HepG2 (cell line): ENCODE data around the gene ENGASE. TPM values are rescaled to one million over a fixed set of nuclear protein-coding genes. Genes with fewer than 3 reads are reported as not detected.

Experiments
- ARHGAP35 ChIP-seq: sonication (generic); formaldehyde crosslinking; IDR thresholded peaks from 2 replicates; pipeline ENCODE4 v1.9.0; 2022; ENCODE audit warnings: mild to moderate bottlenecking, inconsistent platforms, moderate library complexity, missing genetic modification reagents, borderline replicate concordance
- ARID2 ChIP-seq: sonication (generic); formaldehyde crosslinking; IDR thresholded peaks from 2 replicates; pipeline ENCODE4 v1.8.1; 2022; ENCODE audit warnings: mild to moderate bottlenecking, missing genetic modification reagents, borderline replicate concordance
- NCOA1 ChIP-seq: sonication (generic); formaldehyde crosslinking; IDR thresholded peaks from 2 replicates; pipeline ENCODE4 v1.9.0; 2021; ENCODE audit warnings: missing genetic modification reagents
- ZIK1 ChIP-seq: sonication (generic); formaldehyde crosslinking; IDR thresholded peaks from 2 replicates; pipeline ENCODE4 v1.5.0; 2020; ENCODE audit warnings: mild to moderate bottlenecking, low read depth, missing genetic modification reagents, borderline replicate concordance
- ZNF547 ChIP-seq: sonication (generic); formaldehyde crosslinking; IDR thresholded peaks from 2 replicates; pipeline ENCODE4 v1.5.1; 2020; ENCODE audit warnings: mild to moderate bottlenecking, missing genetic modification reagents
- polyA plus RNA-seq, 8 experiments: library from polyadenylated mRNA; depleted of rRNA in 3 of 8; stranded (reverse) in 7 of 8; unstranded in 1 of 8; fragments of >200 nt; fragmentation: Illumina TruSeq in 4 of 8; extraction: Trizol in 4 of 8; gene quantifications; 2 replicates each; pipeline versions ENCODE4 v1.2.1 to v1.2.3, GENCODE V29; 2011 to 2016; ENCODE audit warnings: low read depth in 4 of 8, missing spikeins in 1 of 8, mixed read lengths in 1 of 8; ENCODE audit not compliant: insufficient read depth in 1 of 8
- total RNA-seq, 5 experiments: library from RNA; depleted of rRNA; stranded (reverse); fragments of >200 nt; fragmentation: Illumina TruSeq; extraction: Trizol; gene quantifications; 2 replicates each; pipeline ENCODE4 v1.2.3, GENCODE V29; 2016; ENCODE audit warnings: low read depth in 1 of 5
- TF ChIP-seq, protein P1 (sequence below): sonication (generic); formaldehyde crosslinking; IDR thresholded peaks from 2 replicates; pipeline ENCODE4 v1.4.0; 2020; ENCODE audit warnings: mild to moderate bottlenecking, missing genetic modification reagents, borderline replicate concordance
- TF ChIP-seq, protein P2 (sequence below): sonication (generic); formaldehyde crosslinking; IDR thresholded peaks from 2 replicates; pipeline ENCODE4 v1.4.0; 2020; ENCODE audit warnings: mild to moderate bottlenecking, missing genetic modification reagents
- TF ChIP-seq, protein P3 (sequence below): IDR thresholded peaks from 2 replicates; pipeline ENCODE4 v1.6.1; 2016; ENCODE audit warnings: missing genetic modification reagents, missing compliant biosample characterization
- TF ChIP-seq, protein P4 (sequence below): sonication (generic); formaldehyde crosslinking; IDR thresholded peaks from 2 replicates; pipeline ENCODE4 v1.5.1; 2020; ENCODE audit warnings: missing genetic modification reagents, mild to moderate bottlenecking, borderline replicate concordance
- TF ChIP-seq, protein P5 (sequence below): sonication (generic); formaldehyde crosslinking; conservative IDR thresholded peaks from 2 replicates; pipeline ENCODE4 v1.4.0; 2020; ENCODE audit warnings: mild to moderate bottlenecking, missing genetic modification reagents, moderate library complexity
- TF ChIP-seq, protein P6 (sequence below): IDR thresholded peaks from 2 replicates; pipeline ENCODE4 v1.4.0; 2020; ENCODE audit warnings: mild to moderate bottlenecking, missing genetic modification reagents

ENGASE gene
- total and polyA plus RNA-seq, 2 of the 13 experiments (the other 11 are each of a cell fraction or from before 2014, with no cell fraction given) = 10.6 to 18.1 TPM

DNA sequence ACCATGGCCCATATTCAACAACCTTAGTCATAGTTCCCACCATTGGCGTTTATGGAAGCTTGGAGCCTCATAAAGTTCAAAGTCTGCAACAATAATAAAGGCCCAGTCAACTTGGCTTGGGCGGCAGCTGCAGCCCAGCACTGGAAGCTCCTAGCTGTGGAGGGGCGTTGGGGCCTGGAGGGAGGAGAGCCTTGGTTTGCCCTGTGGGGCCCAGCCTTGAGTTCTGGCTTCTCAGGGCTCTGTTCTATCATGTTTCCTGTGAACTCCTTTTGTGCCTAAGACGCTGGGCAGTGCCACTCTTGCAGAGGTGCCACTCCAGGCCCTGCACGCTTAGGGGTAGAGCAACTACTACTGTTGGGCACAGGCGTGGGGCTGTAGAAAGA lies 927 bp upstream of the ENGASE start (continued):
- TF ChIP-seq, protein P1, sequence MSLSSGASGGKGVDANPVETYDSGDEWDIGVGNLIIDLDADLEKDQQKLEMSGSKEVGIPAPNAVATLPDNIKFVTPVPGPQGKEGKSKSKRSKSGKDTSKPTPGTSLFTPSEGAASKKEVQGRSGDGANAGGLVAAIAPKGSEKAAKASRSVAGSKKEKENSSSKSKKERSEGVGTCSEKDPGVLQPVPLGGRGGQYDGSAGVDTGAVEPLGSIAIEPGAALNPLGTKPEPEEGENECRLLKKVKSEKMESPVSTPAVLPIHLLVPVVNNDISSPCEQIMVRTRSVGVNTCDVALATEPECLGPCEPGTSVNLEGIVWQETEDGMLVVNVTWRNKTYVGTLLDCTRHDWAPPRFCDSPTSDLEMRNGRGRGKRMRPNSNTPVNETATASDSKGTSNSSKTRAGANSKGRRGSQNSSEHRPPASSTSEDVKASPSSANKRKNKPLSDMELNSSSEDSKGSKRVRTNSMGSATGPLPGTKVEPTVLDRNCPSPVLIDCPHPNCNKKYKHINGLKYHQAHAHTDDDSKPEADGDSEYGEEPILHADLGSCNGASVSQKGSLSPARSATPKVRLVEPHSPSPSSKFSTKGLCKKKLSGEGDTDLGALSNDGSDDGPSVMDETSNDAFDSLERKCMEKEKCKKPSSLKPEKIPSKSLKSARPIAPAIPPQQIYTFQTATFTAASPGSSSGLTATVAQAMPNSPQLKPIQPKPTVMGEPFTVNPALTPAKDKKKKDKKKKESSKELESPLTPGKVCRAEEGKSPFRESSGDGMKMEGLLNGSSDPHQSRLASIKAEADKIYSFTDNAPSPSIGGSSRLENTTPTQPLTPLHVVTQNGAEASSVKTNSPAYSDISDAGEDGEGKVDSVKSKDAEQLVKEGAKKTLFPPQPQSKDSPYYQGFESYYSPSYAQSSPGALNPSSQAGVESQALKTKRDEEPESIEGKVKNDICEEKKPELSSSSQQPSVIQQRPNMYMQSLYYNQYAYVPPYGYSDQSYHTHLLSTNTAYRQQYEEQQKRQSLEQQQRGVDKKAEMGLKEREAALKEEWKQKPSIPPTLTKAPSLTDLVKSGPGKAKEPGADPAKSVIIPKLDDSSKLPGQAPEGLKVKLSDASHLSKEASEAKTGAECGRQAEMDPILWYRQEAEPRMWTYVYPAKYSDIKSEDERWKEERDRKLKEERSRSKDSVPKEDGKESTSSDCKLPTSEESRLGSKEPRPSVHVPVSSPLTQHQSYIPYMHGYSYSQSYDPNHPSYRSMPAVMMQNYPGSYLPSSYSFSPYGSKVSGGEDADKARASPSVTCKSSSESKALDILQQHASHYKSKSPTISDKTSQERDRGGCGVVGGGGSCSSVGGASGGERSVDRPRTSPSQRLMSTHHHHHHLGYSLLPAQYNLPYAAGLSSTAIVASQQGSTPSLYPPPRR (CRISPR knock-in tag) = no peak
- TF ChIP-seq ARID2 (CRISPR knock-in tag) (no peak), ZIK1 (CRISPR knock-in tag) (no peak), ZNF547 (CRISPR knock-in tag) (no peak), ARHGAP35 (CRISPR knock-in tag) (no peak), NCOA1 (no peak)
- TF ChIP-seq, protein P2, sequence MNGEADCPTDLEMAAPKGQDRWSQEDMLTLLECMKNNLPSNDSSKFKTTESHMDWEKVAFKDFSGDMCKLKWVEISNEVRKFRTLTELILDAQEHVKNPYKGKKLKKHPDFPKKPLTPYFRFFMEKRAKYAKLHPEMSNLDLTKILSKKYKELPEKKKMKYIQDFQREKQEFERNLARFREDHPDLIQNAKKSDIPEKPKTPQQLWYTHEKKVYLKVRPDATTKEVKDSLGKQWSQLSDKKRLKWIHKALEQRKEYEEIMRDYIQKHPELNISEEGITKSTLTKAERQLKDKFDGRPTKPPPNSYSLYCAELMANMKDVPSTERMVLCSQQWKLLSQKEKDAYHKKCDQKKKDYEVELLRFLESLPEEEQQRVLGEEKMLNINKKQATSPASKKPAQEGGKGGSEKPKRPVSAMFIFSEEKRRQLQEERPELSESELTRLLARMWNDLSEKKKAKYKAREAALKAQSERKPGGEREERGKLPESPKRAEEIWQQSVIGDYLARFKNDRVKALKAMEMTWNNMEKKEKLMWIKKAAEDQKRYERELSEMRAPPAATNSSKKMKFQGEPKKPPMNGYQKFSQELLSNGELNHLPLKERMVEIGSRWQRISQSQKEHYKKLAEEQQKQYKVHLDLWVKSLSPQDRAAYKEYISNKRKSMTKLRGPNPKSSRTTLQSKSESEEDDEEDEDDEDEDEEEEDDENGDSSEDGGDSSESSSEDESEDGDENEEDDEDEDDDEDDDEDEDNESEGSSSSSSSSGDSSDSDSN (CRISPR knock-in tag) = peak; percentile 24; the same call in 1 of the 2 replicates
- TF ChIP-seq, protein P3, sequence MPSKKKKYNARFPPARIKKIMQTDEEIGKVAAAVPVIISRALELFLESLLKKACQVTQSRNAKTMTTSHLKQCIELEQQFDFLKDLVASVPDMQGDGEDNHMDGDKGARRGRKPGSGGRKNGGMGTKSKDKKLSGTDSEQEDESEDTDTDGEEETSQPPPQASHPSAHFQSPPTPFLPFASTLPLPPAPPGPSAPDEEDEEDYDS (CRISPR knock-in tag) = peak; percentile 34; the same call in 1 of the 2 replicates
- TF ChIP-seq, protein P4, sequence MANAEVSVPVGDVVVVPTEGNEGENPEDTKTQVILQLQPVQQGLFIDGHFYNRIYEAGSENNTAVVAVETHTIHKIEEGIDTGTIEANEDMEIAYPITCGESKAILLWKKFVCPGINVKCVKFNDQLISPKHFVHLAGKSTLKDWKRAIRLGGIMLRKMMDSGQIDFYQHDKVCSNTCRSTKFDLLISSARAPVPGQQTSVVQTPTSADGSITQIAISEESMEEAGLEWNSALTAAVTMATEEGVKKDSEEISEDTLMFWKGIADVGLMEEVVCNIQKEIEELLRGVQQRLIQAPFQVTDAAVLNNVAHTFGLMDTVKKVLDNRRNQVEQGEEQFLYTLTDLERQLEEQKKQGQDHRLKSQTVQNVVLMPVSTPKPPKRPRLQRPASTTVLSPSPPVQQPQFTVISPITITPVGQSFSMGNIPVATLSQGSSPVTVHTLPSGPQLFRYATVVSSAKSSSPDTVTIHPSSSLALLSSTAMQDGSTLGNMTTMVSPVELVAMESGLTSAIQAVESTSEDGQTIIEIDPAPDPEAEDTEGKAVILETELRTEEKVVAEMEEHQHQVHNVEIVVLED (CRISPR knock-in tag) = no peak
- TF ChIP-seq, protein P5, sequence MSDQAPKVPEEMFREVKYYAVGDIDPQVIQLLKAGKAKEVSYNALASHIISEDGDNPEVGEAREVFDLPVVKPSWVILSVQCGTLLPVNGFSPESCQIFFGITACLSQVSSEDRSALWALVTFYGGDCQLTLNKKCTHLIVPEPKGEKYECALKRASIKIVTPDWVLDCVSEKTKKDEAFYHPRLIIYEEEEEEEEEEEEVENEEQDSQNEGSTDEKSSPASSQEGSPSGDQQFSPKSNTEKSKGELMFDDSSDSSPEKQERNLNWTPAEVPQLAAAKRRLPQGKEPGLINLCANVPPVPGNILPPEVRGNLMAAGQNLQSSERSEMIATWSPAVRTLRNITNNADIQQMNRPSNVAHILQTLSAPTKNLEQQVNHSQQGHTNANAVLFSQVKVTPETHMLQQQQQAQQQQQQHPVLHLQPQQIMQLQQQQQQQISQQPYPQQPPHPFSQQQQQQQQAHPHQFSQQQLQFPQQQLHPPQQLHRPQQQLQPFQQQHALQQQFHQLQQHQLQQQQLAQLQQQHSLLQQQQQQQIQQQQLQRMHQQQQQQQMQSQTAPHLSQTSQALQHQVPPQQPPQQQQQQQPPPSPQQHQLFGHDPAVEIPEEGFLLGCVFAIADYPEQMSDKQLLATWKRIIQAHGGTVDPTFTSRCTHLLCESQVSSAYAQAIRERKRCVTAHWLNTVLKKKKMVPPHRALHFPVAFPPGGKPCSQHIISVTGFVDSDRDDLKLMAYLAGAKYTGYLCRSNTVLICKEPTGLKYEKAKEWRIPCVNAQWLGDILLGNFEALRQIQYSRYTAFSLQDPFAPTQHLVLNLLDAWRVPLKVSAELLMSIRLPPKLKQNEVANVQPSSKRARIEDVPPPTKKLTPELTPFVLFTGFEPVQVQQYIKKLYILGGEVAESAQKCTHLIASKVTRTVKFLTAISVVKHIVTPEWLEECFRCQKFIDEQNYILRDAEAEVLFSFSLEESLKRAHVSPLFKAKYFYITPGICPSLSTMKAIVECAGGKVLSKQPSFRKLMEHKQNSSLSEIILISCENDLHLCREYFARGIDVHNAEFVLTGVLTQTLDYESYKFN (CRISPR knock-in tag) = peak; percentile 47
- TF ChIP-seq, protein P6, sequence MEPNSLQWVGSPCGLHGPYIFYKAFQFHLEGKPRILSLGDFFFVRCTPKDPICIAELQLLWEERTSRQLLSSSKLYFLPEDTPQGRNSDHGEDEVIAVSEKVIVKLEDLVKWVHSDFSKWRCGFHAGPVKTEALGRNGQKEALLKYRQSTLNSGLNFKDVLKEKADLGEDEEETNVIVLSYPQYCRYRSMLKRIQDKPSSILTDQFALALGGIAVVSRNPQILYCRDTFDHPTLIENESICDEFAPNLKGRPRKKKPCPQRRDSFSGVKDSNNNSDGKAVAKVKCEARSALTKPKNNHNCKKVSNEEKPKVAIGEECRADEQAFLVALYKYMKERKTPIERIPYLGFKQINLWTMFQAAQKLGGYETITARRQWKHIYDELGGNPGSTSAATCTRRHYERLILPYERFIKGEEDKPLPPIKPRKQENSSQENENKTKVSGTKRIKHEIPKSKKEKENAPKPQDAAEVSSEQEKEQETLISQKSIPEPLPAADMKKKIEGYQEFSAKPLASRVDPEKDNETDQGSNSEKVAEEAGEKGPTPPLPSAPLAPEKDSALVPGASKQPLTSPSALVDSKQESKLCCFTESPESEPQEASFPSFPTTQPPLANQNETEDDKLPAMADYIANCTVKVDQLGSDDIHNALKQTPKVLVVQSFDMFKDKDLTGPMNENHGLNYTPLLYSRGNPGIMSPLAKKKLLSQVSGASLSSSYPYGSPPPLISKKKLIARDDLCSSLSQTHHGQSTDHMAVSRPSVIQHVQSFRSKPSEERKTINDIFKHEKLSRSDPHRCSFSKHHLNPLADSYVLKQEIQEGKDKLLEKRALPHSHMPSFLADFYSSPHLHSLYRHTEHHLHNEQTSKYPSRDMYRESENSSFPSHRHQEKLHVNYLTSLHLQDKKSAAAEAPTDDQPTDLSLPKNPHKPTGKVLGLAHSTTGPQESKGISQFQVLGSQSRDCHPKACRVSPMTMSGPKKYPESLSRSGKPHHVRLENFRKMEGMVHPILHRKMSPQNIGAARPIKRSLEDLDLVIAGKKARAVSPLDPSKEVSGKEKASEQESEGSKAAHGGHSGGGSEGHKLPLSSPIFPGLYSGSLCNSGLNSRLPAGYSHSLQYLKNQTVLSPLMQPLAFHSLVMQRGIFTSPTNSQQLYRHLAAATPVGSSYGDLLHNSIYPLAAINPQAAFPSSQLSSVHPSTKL (CRISPR knock-in tag) = peak; percentile 29; the same call in 1 of the 2 replicates
